Measurements from ENCODE around the gene GNAQ.
"Not testable (repeated sequence)": the region's sequence is repeated elsewhere in the genome, so short reads cannot be mapped to it uniquely, and the experiment has no call there.

Gene GNAQ

GRCh38 chr9:77731008-77731698 is 300.5 kb downstream of the GNAQ start:
- DNase-seq (ENCODE audit: low read depth in 2 of 2), result no peak

GRCh38 chr9:77729177-77729576 is 302.4 kb downstream of the GNAQ start:
- DNase-seq (ENCODE audit: low read depth in 2 of 2), result no peak

- no peak for DNase-seq (ENCODE audit: low read depth in 2 of 2)
Observed at GRCh38 chr9:77726814-77727213, 304.8 kb downstream of the GNAQ start.

DNA sequence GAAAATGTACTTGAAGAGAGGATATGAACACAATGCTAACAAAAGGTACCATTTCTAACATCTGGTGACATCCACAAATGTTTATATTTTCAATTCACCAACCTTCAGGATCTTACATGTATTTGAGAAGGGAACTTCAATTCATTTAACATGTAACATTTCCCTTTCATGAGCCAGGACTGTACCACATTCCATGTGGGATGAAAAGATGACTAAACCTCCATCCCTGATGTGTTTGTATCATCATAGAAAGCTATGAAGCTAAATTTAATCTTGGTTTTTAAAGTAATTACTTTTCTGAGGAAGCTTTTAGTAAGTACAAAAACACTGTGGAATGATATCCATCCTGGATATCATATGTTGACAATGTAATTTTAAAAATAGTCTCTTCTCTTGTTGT is 305.3 kb downstream of the GNAQ start:
- DNase-seq (ENCODE audit: low read depth in 2 of 2), result no peak

- no peak for DNase-seq (ENCODE audit: low read depth in 2 of 2)
Observed at GRCh38 chr9:77725820-77726219, 305.8 kb downstream of the GNAQ start.

GRCh38 chr9:77725046-77725694 is 306.4 kb downstream of the GNAQ start:
- no peak for DNase-seq (ENCODE audit: low read depth in 2 of 2)

GRCh38 chr9:77721156-77721555 is 310.5 kb downstream of the GNAQ start:
- DNase-seq (ENCODE audit: low read depth in 2 of 2), result not testable (repeated sequence)

- no peak for DNase-seq (ENCODE audit: low read depth in 2 of 2)
Observed at GRCh38 chr9:77719321-77719720, 312.3 kb downstream of the GNAQ start.

DNA sequence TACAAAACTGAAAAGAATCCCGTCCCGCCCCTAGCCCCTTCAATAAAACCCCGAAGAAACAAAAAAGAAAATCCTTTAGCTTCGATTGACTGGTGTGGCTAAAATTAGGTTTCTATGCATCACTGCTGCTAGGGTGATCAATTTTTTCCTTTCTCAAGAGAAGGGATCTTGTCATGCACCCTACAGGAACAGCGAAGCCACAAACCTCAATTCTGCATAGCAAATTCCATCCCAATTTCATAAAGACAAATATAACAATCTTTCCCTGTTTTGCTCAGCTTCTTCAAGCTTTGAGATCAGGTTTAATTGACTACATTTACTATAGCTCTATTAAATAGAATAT is 313.3 kb downstream of the GNAQ start:
- DNase-seq (ENCODE audit: low read depth in 2 of 2), result not testable (repeated sequence)

DNA sequence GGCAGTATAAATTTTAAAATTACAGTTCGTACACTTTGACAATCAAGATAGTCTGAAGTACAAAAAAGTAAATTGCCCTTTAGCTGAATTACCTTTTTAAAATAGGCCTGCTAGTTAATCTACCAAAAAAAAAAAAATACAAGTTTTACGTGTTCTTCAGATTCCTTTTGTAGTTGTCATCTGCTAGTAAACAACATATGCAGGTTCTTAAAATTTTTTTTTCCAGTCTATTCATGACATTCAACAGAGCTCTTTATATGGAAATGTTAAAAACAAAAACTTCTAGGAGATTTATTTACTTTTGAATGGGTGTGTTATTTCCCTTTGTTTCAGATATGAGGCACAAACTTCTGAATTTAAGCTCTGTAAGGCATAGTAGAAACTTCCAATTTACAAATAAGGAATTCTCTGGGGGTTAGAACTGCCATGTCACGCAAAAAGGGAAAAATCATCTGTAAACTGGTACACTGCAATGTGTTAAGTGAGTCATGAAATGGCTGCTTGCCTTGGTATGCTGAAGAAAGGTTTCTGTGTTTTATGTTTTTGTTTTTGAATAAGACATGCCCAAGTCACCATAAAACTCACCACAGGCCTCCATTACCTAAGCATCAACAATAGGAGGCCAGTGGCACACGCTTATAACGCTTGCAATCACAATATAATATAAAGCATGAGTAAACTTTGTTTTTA is 313.9 kb downstream of the GNAQ start:
- DNase-seq (ENCODE audit: low read depth in 2 of 2), result not testable (repeated sequence)

DNA sequence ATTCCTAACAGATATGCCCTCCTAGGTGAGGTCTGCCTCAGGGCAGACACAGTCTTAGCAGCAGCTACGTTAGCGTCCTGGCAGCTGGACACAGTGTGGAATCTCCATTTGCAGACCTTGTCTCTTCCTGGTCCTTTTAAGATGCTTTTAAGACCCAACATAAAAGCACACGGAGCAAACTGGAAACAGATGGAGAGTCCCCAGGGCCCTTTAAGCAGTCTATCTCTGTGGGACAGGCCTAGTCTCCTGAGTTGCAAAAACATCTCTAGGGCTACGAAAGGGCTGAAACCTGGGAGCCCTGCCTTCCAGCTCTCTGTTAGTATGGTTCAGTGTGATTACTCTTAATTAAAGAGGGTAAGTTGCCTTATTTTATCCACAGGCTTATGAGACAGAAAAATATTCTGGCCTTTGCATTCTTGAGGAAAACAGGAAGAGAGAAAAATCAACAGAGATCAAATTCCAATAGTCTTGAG is 317.5 kb downstream of the GNAQ start:
- DNase-seq (ENCODE audit: low read depth in 2 of 2), result no peak

- no peak for DNase-seq (ENCODE audit: low read depth in 2 of 2)
Observed at GRCh38 chr9:77712533-77713130, 319.0 kb downstream of the GNAQ start.

DNA sequence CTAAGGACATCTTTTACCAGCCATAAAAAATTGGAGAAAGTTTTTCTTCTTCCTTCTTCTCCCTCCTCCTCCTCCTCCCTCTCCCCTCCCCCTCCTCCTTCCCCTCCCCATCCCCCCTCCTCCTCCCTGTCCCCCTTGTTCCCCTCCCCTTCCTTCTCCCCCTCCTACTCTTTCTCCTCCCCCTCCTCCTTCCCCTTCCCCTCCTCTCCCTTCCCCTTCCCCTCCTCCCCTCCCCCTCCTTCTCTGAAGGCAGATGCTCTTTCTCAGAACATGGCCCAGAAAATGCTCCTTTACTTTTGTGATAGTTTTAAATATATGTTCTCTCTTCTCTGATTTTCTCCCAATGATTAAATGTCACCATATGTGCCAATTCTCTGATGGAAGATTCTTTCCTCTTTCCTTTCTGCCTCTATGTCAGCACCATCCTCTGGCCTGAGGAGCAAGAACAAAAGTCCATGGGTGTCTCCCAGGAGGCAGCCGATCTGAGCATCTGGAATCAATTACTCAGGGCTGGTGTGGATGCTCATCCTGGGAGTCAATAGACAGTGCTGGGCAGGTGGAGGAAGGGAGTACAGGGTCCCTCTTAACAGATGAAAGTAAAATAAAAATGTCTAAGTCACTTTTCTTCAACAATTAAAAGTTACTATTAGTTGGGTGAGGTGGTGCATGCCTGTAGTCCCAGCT is 320.5 kb downstream of the GNAQ start:
- DNase-seq (ENCODE audit: low read depth in 2 of 2), result no peak

DNA sequence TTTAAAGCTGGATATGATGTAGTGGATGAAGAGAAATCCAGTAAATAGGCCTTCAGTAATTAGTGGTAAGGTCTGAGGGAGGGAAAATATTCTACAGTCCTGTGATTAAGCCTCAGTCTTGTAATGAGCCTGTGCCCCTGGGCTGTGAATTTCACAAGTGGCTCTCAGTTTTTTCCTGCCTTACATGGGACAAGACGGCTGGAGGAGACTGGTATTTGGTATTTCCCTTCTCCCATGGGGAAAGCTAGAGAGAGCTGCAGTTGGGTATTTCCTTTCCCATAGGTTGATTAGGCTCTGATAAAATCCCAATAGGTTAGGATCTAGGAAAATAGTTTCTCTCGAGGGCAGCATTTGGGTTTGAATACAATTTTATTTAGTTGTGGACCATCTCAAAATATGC is 321.3 kb downstream of the GNAQ start:
- no peak for DNase-seq (ENCODE audit: low read depth in 2 of 2)

GRCh38 chr9:77708064-77708815 is 323.4 kb downstream of the GNAQ start:
- DNase-seq (ENCODE audit: low read depth in 2 of 2), result no peak

DNA sequence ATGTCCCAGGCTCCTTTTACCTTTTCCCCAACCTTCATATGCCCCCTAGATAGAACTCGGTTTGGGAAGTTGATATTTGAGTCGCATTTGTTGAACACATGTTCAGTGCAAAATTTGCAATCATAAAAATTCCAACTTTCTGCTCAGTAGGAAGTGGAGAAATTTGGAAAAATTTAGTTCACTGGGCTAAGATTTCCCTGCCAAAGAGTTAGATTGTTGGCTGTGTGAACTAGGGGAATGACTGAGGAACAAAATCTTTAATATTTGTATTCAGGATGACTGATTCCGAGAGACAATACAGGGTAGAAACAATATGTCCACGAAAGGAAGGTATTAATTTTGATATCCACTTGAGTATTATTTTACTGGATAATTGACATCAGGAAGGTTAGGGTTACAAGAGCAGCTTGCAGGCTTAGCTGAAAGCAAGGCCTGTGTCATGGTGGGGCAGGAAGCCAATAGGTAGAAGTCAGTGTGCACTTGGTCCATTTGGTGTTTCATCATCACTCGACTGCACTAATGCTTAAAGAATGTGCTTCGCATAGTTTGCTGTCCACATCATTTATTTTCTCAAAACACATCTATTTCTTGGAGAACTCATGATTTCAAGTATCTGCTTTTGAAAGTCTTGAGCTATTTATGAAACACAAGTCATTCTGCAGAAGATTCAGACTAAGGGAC is 324.1 kb downstream of the GNAQ start:
- DNase-seq (ENCODE audit: low read depth in 2 of 2), result no peak

DNA sequence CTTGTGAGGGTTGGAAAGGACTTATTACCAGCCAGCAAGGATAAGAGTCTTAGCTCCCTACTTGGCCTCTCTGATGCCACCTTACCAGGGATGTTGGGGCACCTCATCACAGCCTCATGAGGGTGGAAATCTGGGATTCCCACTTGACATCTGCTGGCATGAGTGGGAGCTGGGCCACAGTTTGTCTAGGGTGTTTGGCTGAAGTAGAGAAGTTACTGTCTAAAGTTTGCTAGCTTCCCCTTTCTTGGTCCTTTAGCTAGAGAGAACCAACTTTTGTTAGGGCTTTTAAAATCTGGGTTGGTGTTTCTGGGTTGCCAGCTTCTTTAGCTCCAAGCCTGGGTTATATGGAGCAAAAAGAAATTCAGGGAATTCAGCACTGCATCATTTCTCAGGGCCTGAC is 326.0 kb downstream of the GNAQ start:
- DNase-seq (ENCODE audit: low read depth in 2 of 2), result no peak

- not testable (repeated sequence) for DNase-seq (ENCODE audit: low read depth in 2 of 2)
Observed at GRCh38 chr9:77702521-77703390, 328.9 kb downstream of the GNAQ start.

GRCh38 chr9:77697238-77697984 is 334.2 kb downstream of the GNAQ start:
- no peak for DNase-seq (ENCODE audit: low read depth in 2 of 2)
